ENCODE data around the gene PACS2. TPM values are rescaled to one million over a fixed set of nuclear protein-coding genes. Genes with fewer than 3 reads are reported as not detected.

Gene PACS2
- total RNA-seq, 2 donors from 2014 or later = 117 to 121 TPM

GRCh38 chr14:105305791-105306190 is 8.8 kb upstream of the PACS2 start:
- H3K4me3 ChIP-seq (ENCODE audit: low read length) = no peak overlapping the region
- H3K9me3 Mint-ChIP-seq = no peaks in the 10 kb centered on the region
- H3K27me3 ChIP-seq (ENCODE audit: control insufficient read depth, insufficient read depth, low read length, poor library complexity, severe bottlenecking) = no peaks in the 10 kb centered on the region
- H3K27me3 Mint-ChIP-seq (ENCODE audit: insufficient read depth) = peaks cover 11% of the 10 kb centered on the region
- H3K4me3 Mint-ChIP-seq = no peak overlapping the region
- no peak overlapping the region for H3K27ac Mint-ChIP-seq
- no peaks in the 10 kb centered on the region for H3K4me1 Mint-ChIP-seq
- DNase-seq = no peak
- no peaks in the 10 kb centered on the region for H3K36me3 ChIP-seq (ENCODE audit: control insufficient read depth, insufficient read depth, low read length)
- no peak for TF ChIP-seq CTCF (conservative IDR thresholded peaks at IDR 0.05)
- no peaks in the 10 kb centered on the region for H3K4me1 ChIP-seq (ENCODE audit: control insufficient read depth, insufficient read depth, low read length)
- no peaks in the 10 kb centered on the region for H3K9me3 ChIP-seq (ENCODE audit: control insufficient read depth, low read length)
- no peak overlapping the region for H3K27ac ChIP-seq (ENCODE audit: low read depth, low read length)
- no peaks in the 10 kb centered on the region for H3K36me3 Mint-ChIP-seq (ENCODE audit: low read depth)
- 94% methylated on average over 6 to 9 of the region's 9 CpGs for WGBS, 2 experiments (ENCODE audit: insufficient coverage in 1 of 2, insufficient read length in 1 of 2)
- no peak overlapping the region for H3K9ac ChIP-seq (ENCODE audit: extremely low read depth, low read length, poor library complexity, severe bottlenecking)

GRCh38 chr14:105307052-105307727 is 7.4 kb upstream of the PACS2 start:
- Mint-ChIP-seq H3K4me3 (no peak overlapping the region), H3K36me3 (ENCODE audit: low read depth) (no peaks in the 10 kb centered on the region), H3K27me3 (ENCODE audit: insufficient read depth) (peaks cover 11% of the 10 kb centered on the region), H3K27ac (no peak overlapping the region), H3K4me1 (no peaks in the 10 kb centered on the region), H3K9me3 (no peaks in the 10 kb centered on the region)
- H3K9ac ChIP-seq (ENCODE audit: extremely low read depth, low read length, poor library complexity, severe bottlenecking) = no peak overlapping the region
- no peak overlapping the region for H3K27ac ChIP-seq (ENCODE audit: low read depth, low read length)
- DNase-seq = no peak
- H3K36me3 ChIP-seq (ENCODE audit: control insufficient read depth, insufficient read depth, low read length) = no peaks in the 10 kb centered on the region
- H3K27me3 ChIP-seq (ENCODE audit: control insufficient read depth, insufficient read depth, low read length, poor library complexity, severe bottlenecking) = no peaks in the 10 kb centered on the region
- H3K4me3 ChIP-seq (ENCODE audit: low read length) = no peak overlapping the region
- no peaks in the 10 kb centered on the region for H3K9me3 ChIP-seq (ENCODE audit: control insufficient read depth, low read length)
- 56 to 65% methylated on average over 3 to 4 of the region's 4 CpGs for WGBS, 2 experiments (ENCODE audit: insufficient coverage in 1 of 2, insufficient read length in 1 of 2)
- H3K4me1 ChIP-seq (ENCODE audit: control insufficient read depth, insufficient read depth, low read length) = no peaks in the 10 kb centered on the region
- TF ChIP-seq CTCF (conservative IDR thresholded peaks at IDR 0.05) = no peak

GRCh38 chr14:105309371-105309770 is 5.2 kb upstream of the PACS2 start:
- Mint-ChIP-seq H3K27me3 (ENCODE audit: insufficient read depth) (peaks cover 2% of the 10 kb centered on the region), H3K4me3 (no peak overlapping the region), H3K36me3 (ENCODE audit: low read depth) (no peaks in the 10 kb centered on the region), H3K27ac (no peak overlapping the region), H3K9me3 (no peaks in the 10 kb centered on the region), H3K4me1 (peaks cover 3% of the 10 kb centered on the region)
- TF ChIP-seq CTCF (conservative IDR thresholded peaks at IDR 0.05) = no peak
- H3K4me3 ChIP-seq (ENCODE audit: low read length) = no peak overlapping the region
- no peak overlapping the region for H3K27ac ChIP-seq (ENCODE audit: low read depth, low read length)
- H3K36me3 ChIP-seq (ENCODE audit: control insufficient read depth, insufficient read depth, low read length) = no peaks in the 10 kb centered on the region
- no peak for DNase-seq
- H3K9ac ChIP-seq (ENCODE audit: extremely low read depth, low read length, poor library complexity, severe bottlenecking) = no peak overlapping the region
- WGBS, 2 experiments (ENCODE audit: insufficient coverage in 1 of 2, insufficient read length in 1 of 2) = 97 to 100% methylated on average over 5 to 8 of the region's 8 CpGs
- no peaks in the 10 kb centered on the region for H3K27me3 ChIP-seq (ENCODE audit: control insufficient read depth, insufficient read depth, low read length, poor library complexity, severe bottlenecking)
- peaks cover 4% of the 10 kb centered on the region for H3K4me1 ChIP-seq (ENCODE audit: control insufficient read depth, insufficient read depth, low read length)
- H3K9me3 ChIP-seq (ENCODE audit: control insufficient read depth, low read length) = no peaks in the 10 kb centered on the region
